HG03064 (cell line): Measurements from ENCODE around the gene PIM3.

Experiments
- ATAC-seq: cut with Tn5 transposase; IDR thresholded peaks from one replicate; pipeline ENCODE4 v1.9.1; 2021; ENCODE audit warnings: low read depth; ENCODE audit not compliant: unreplicated experiment

The PIM3 gene

DNA sequence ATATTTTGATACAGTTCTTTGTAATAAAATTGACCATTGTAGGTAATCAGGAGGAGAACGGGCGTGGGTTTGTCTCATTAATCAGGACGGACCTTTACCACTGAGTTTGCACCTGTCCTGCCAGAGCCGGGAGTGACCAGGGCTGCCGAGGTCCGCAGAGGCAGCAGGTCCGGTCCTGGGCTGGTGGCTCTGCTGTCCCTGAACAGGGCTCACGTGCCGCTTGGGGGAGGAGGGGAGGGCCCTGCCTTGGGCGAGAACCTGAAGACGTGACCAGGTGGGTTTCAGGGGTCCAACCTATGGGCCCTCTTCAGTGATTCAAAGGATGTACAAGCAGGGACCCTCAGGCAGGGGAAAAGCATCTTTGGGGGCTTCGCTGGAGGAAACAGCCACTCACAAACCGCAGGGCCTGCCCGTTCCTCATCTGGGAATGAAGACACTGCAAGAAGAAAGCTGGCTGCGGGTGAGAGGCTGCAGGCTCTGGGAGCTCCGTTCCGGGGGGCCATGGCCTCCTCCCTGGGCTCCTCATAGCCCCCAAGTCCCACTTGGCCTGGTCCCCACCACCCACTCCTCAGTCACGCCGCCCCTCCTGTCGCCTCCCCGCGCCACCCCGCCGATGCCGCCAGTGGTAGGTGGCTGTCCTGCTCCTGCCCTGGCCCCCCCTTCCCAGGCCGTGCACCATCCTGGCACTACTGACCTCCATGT is 32.9 kb upstream of the PIM3 start:
- no peak for ATAC-seq

DNA sequence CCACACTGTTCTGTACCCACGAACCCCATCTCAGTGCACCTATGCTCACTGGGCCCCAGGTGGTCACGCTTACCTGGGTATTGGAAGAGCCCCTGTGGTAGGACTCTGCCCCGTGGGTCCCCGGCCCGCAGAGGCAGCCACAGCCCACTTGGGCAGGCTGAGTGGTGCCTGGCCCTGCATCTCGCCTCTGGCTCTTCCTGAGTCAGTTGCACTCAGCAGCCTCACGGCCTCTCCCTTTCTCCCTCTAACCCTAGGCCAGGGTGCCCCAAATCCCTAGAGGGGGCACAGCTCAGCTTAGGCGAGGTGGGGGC is 32.4 kb upstream of the PIM3 start:
- ATAC-seq = no peak

DNA sequence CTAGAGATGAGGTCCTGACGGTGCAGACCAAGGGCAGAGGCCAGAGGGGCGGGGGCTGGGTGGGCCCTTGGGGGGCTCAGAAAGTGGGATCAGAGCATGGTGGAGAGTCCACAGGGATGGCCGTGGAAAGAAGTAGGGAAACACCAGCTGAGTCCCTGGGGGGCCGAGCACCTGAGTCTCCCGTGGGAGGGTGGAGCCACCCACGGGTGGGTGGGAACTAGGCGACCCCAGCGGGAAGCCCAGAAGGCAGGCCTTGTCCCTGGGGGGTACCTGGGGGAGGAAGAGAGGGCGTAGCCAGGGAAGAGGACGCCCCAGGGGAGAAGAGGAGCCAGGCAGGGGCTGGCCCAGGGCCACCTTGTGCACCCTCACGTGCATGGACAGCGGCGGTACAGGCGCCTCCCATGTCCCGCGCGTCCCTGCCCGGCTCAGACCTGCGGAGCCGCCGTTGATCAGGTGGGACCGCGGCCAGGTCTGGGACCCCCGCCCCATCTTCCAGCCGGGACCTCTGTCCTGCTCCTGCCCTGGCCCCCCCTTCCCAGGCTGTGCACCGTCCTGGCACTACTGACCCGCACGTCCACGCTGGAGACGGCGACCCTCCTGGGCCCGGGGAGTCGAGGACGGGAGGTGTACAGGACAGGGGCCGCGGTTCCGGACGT is 31.9 kb upstream of the PIM3 start:
- ATAC-seq = no peak

DNA sequence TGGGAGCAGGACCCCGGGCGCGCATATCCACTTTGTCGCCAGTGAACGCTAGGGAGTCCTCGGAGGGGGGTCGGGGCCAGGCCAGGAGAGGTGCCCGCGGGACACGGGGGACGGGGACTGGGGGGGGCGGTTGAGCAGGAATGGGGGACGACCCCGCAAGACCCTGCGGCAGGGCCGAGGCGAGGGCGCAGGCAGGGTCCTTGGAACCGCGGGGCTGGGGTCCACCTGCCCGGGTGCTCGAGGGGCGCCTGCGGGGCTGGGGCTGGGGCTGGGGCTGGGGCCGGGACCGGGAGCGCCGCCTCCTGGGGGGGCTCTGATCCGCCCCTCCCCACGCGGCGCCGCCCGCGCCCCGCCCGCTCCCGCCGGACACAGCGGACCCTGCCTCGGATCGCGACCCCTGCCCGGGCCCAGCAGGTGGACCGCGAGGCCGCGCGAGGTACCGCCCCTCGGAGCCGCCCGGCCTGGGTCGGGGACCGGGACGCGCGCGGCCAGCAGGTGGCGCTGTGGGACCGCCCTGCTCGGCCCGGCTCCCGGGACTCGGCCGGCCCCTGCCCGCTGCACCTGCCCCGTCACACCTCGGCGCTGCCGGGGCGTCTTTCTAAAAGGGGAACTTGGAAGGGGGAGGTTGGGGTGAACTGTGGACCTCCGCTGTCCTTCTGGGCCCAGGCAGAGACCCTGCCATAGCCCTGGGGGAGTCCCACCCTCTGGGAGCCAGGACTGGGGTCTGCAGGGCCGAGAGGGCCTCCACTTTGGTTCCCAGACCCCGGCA is 31.2 kb upstream of the PIM3 start:
- ATAC-seq = no peak

DNA sequence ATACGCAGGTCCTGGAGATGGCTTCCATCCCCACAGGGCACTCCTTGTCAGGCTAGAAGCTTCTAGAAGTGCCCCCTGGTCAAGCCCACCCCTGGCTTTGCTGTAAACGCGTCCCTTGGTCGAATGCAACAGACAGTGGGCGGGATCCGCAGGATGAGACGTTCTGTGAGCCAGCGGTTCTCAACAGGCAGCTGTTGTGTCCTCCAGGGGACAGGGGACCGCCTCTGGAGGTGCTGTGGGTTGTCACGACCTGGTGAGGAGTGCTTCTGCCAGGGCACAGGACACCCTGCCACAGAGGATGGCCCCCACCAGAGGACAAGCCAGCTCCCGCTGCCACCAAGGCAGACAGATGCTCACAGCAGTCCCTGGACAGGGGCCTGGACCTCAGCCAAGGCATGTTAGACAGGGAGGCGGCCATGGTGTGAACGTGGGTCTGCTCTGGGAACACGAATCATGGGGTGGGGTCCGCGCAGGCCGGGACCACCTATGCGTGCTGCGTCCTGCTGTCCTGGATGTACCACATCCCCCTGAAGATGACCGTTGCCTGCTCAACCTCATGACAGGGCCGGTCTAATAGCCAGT is 30.5 kb upstream of the PIM3 start:
- no peak for ATAC-seq

DNA sequence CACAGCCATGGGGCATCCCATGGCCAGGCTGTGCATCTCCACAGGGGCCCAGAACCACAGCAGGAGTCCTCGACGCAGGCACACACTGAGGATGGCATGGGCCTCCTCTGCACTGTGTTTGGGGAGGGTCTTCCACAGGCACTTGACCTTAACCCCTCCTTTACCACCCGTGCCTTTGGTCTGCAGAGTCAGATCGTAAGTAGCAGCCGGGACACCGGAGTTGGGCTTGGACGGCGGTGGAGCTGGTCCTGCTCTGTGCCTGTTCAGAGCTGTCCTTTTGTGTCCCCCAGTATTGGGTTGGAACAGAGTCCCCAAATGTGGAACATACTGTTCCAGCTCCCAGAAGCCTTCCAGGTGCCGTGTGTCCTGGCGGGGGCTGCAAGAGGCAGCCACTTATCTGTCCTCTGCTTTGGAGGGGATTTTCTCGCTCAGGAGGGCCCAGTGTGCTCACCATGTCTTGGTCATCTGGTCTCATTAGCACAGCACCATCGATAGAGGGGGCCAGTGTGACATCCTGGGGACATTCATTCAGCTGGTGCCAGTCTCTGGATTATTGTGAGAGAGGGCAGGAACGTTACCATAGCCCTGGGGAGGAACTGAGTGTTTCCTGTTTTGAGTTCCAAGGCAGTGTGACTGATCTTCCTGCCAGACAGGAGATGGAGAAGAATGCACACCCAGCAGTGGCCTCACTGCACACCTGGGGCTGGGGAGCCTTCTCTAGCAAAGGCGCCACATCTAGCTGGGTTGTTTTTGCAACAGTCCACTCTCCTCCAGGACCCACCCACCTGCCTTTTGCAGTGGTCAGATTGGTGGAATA is 29.8 kb upstream of the PIM3 start:
- ATAC-seq = no peak

DNA sequence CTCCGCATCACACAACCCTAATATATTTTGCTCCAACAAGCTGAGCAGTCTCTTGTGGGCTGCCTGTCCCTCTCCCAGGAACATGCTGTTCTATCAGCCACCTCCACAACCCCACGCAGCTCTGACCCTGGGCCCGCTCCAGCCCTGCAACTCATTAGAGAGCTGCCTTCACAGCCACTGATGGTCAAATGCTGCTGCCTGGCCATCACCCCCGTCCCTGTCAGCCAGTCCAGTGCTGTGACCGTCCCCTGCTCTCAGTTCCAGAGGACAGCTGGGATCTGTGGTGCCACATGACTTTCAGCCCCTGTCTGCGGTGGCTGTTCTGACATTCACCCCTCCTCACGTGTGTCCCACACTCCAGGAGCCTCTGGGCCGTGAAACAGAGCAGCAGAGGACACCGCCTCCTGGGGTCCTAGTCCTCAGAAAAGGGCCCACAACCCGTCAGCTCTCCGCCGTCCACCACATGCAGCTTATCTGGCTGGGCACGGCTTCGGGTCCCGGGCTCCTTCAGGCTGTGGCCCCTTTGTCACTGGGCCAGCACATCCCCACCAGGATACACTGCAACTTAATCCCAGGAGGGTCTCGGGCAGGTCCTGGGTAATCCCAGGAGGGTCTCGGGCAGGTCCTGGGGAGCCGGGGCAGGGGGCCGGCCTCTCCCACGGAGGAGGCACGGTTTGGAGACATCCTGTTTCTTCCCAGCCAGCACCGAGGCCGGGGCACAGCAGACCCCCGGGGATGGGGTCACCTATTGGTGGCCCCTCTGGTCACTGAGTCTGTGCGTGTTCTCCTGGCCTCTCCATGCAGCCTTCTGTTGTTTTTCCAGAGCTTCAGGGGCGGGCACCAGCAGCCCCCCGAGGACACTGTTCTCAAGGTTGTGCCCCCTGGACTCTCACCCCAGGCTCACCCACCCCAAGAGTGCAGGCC is 27.1 kb upstream of the PIM3 start:
- ATAC-seq = no peak

DNA sequence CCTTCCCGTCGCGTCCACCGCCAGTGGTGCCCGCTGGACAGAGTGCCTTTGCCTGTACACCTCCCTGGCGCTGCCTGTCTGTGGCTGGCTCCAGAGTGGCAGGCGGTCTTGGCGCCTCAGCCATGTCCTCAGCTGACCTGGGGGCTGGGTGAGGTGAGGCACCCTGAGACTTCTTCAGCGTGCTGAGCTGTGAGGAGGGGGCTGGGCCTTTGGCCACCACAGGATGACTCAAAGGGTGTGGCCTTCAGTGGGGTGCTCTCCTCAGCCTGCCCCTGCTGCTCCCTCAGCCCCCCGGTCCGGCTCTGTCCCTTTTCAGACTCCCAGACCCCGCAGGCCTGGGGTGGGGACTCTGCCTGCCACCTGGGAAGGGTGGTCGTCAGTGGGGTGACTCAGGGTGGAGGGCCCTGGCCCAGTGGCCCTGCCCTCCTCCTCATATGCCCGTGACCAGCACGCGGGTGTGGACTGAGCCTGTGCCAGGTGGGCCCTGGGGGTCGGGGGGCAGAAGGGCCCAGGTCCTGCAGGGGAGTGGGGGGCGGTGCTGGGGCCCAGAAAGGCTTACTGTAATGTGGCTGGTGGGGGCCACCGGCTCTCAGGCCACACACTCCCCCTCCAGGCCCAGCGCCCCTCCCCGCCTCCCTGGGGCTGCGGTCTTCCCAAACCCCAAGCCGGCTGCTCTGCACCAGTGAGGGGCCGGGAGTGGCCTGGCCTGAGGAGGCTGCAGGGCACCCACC is 26.2 kb upstream of the PIM3 start:
- no peak for ATAC-seq

DNA sequence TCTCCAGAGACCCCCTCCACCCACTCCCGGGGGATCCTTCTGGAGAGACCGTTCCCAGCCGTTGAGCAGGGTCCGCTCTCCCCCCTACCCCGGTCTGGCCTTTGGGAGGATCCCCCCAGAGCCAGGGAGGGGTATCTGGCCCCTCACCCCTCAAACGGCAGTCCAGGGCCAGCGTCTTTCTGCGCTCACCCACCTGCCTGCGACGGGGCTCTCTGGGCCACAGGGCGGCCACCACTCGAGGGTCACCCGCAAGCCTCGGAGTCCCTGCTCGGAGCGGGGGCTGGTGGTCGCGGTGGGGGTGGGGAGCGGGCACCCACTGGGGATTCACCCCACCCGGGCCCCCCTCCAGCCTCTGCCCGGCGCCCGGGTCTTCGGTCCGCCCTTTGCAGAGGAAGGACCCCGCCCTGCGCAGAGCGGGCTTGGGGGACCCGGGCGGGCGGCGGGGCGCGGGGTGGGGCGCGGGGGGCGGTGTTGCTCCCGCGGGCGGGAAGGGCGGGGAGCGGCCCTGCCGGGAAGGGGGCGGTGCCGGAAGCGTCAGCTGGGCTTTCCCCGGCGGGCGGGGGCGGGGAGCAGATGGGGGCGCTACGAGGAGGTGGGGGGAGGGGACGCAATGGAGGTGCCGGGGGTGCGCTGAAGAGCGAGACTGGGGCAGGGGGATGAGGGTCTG is 25.5 kb upstream of the PIM3 start:
- ATAC-seq = no peak

DNA sequence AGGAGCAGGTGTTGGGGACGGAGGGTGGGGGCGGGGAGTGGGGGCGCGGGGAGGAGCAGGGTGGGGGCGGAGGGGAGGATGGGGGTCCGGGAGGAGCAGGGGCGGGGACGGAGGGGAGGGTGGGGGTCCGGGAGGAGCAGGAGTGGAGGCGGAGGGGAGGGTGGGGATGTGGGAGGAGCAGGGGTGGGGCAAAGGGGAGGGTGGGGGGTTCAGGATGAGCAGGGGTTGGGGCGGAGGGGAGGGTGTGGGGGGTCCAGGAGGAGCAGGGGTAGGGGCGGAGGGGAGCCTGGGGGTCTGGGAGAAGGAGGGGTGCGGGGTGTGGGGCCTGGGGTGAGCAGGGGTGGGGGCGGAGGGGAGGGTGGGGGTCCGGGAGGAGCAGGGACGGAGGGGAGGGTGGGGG is 25.0 kb upstream of the PIM3 start:
- ATAC-seq = no peak

DNA sequence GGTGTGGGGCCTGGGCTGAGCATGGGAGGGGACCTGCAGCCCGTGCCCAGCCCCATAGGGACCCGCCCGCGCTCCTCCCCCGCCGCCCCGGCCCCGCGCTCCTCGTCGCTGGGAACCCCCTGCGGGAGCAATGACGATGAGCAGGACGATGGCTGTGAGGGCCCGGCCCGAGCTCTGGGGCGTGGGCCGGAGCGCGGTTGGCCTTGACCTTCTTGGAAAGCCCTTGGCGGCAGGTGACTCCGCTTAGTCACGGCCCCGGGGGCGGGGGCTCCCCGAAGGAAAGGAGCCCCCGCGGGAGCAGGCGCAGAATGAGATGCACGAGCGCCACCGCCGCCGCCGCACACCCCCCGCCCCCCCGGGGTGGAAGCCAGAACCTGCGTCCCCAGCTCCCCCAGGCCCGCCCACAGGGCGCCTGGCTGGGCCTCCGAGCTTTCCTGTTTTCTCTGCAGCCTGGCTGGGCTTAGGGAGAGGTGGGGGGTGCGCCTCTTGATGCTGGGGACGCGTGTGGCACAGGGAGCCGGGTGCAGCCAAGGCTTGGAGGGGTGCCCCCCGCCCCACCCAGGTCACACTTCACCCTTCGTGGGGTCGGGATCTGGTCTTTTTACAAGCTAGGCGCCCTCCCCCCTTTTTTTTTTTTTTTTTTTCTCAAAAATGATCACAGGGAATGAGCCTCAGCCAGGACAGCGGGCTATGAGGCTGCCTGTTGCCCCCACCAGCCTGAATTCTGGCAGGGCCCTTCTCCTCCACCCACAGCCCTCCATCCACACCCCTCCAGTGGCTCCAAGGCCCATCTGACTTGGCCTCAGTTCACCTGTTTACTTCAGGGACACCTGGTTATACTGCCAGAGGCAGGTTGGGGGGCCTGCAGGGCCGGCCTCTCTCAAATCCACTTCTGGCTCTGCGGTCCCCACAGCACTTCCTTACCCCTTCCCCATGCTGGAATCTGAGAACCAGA is 24.3 kb upstream of the PIM3 start:
- peak; percentile 53 for ATAC-seq

DNA sequence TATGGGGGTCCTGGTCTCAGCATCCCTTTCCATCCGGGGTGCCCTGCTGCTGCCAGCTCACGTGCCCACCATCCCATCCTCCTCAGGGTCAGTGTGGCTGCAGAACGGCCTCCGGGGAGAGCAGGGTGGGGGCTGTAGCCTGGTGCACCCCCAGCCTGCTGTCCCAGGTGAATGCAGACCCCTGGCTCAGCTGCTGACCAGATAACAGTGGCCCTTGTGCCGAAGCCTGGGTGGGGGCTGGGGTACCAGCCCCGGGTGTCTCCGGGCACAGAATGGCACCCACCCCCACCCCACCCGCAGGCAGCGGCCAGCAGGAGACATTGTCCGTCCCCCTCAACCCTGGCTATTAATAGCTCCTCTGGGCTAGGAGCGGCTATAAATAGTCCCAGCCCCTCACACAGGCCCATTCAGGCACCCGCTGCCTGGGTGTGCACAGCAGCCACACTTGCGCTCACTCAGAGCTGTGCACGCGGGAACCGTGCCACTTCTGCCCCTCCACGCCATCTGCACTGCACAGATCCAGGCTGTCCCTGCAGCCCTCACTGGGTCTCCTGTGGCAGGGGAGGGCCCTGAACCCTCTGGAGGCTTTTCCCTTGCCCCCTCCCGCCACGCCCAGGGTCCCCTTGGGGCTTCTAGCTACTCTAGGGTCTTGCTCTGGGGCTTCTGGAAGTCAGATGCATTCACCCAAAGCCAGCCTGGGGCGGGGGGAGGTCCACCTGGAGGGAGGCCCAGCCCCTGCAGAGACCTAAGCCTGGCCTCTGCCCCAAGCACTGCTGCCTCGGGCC is 23.4 kb upstream of the PIM3 start:
- no peak for ATAC-seq

DNA sequence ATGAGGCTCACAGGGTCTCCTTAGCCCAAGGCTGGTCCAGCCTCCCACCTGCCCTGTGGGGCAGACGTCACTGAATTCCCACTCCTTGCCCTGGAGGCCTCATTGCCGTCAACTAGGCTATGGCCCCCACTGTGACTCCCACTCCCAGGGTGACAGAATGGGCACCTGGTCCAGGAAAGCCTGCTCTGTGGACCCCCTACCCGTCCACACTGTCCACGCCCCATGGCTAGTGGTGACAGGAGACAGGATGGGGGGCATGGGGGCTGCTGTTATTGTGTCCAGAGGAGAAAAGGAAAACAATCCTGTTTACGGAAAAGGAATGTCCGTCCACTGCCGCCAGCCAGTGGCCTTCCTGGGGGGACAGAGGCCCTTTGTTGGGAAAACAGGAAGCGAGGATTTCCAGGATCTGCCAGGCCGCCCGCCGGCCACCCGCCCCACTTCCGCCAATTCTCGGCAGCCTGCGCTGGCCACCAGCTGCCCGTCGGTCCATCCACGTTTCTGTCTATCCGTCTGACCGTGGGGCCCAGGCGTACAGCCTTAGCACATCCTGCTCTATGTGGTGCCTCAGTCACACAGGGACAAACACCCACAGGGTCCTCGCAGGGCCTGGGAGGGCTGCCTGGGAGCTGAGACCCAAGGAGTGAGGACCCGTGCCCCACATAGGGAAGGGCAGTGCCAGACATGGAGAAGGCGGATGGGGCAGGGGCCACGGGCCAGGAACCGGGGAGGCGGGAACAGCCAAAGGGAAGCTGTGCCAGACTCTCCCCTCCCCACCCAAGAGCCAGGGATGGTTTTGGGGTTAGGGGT is 22.6 kb upstream of the PIM3 start:
- no peak for ATAC-seq

DNA sequence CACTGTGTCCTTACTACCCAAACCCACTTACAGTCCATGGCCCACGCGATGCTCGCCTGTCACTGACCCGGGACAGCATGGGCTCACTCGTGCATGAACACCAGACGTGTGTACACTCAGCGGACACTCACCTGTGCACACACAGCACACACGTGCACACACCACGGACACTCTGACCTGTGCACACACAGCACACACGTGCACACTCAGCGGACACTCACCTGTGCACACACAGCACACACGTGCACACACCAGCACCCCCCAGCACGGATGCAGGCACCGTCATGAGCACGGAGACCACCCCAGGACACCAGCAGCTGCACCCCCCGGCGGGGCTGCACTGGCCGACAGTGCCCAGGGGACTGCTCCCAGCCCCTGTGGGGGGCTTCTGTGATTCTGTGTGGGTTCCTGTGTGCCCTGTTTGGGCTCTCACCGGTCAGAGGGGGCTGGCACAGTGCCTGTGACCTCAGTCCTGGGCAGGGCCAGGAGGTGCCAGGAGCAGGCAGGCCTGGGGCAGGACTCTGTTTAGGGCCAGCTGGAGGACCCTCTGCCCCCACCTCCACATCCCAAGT is 21.9 kb upstream of the PIM3 start:
- ATAC-seq = no peak

DNA sequence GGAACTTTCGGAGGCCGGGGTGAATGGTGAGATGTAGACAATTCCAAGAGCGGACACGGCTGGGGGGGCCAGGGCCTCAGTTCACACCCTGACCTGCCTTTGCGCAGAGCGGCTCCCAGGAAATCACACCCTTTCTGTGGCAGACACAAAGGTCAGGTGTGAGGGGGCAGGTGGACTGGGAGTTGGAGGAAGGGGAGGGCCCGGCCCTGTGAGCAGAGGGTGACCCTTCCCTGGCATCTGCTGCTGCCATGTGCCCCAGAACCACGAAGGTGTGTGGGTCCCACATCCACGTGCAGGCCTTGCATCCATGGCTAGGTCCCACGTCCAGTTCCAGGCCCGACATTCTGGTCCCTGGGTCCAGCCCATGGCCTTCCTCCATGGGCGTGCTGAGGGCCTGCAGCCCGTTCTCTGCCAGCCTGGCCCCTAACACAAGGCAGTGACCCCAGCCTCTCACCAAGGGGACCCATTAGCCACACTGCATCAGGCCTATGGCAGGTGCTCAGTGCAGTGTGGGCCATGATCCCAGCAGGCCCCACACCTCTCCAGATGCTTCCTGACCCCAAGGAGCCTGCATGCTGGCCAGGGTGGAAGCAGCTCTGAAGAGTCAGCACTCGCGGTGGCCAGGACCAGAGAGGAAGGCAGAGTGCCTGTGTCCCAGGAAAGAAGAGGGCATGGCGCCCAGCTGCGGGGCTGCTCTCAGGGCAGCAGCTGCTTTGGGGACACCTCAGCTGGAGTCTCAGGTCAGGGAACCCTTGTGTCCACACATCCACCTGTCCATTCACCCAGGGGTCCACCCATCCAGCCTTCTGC is 18.9 kb upstream of the PIM3 start:
- ATAC-seq = no peak
